Middle frontal gyrus (tissue), 1 donor: Measurements from ENCODE around the gene NR2C2AP.
"Not testable (repeated sequence)": the region's sequence is repeated elsewhere in the genome, so short reads cannot be mapped to it uniquely, and the experiment has no call there.

Experiments
- DNase-seq: peaks from one replicate; pipeline ENCODE4 v3.0.0-alpha.2; 2015; ENCODE audit warnings: low spot score; ENCODE audit errors: extremely low spot score

Gene NR2C2AP

DNA sequence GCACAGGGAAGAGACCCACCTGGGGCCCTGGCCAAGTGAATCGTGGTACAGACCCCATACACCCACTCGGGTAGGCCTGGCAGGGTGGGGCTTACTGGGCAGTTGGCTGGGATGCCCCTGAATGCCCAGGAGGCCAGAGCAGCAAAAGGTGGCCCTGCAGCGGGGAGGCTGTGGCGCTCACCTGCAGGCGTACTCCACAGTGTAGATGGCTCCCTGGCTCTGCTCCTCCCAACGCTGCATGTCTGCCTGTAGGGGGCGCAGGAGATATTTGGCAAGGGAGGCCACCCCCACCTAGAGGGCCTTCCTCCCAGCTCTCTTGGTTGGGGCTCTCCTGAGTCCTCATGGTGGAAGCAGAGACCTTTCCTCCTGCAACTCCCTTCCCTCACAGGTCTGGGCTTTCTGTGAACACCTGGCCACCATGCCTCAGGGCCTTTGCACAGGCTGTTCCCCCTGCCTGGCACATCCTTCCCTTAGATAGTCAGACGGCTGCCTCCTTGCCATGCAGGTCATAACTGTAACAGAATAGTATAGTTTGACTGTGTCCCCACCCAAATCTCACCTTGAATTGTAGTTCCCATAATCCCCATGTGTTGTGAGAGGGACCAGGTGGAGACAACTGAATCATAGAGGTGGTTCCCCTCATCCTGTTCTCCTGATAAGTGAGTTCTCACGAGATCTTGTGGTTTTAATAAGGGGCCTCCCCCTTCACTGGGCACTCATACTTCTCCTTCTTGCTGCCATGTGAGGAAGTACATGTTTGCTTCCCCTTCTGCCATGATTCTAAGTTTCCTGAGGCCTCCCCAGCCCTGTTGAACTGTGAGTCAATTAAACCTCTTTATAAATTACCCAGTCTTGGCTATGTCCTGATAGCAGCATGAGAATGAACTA lies 17.1 kb downstream of the NR2C2AP start:
- no peak for DNase-seq

GRCh38 chr19:19181488-19181998 lies 21.7 kb downstream of the NR2C2AP start:
- DNase-seq, result no peak

GRCh38 chr19:19179548-19180441 lies 23.4 kb downstream of the NR2C2AP start:
- no peak for DNase-seq

GRCh38 chr19:19176950-19177349 lies 26.3 kb downstream of the NR2C2AP start:
- no peak for DNase-seq

DNA sequence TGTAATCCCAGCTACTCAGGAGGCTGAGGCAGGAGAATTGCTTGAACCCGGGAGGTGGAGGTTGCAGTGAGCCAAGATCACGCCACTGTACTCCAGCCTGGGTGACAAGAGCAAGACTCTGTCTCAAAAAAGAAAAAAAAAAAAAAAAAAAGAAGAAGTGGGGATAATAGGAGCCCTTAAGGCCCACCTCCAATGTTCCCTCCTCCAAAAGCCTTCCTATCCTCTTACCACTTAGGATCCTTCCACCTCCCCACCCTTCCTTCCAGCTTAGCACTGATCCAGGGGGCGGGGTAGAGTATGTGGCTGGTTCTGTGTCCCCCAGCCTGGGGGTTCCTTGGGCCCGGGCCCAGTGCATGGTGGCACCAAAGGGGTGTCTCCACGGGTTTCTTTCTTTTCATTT lies 30.0 kb downstream of the NR2C2AP start:
- DNase-seq, result not testable (repeated sequence)

DNA sequence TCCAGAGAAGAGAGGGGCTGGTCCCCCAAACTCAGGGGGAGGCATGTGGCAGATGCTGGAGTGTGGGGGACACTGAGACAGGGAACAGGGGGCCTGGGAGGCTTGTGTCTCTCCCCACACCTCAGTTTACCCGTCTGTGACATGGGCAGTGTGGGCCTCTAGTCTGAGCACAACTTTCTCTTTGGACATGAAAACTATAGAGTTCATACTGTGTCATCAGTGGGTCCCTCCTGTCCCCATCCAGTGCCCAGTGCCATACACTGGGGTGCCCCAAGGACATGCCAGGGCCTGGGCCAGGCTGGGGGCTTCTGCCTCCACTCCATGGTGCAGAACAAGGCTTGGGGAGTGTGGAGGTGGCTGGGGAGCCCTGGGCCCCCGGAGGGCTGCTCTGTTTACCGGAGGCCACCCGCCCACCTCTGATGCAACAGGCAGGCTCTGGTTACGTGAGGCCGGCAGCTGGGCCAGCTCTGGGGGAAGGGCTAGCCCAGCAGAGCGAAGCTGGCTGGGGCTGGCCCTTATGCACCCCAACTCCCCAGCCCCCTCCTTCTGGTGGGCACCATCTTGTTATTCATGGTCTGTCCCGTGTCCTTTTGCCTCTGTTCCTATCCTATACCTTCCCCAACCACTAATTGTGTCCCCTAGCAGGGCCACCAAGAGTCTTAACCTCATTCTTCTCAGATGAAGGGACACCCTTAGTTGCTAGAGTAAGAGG lies 31.2 kb downstream of the NR2C2AP start:
- no peak for DNase-seq

GRCh38 chr19:19170873-19171672 lies 32.1 kb downstream of the NR2C2AP start:
- no peak for DNase-seq

DNA sequence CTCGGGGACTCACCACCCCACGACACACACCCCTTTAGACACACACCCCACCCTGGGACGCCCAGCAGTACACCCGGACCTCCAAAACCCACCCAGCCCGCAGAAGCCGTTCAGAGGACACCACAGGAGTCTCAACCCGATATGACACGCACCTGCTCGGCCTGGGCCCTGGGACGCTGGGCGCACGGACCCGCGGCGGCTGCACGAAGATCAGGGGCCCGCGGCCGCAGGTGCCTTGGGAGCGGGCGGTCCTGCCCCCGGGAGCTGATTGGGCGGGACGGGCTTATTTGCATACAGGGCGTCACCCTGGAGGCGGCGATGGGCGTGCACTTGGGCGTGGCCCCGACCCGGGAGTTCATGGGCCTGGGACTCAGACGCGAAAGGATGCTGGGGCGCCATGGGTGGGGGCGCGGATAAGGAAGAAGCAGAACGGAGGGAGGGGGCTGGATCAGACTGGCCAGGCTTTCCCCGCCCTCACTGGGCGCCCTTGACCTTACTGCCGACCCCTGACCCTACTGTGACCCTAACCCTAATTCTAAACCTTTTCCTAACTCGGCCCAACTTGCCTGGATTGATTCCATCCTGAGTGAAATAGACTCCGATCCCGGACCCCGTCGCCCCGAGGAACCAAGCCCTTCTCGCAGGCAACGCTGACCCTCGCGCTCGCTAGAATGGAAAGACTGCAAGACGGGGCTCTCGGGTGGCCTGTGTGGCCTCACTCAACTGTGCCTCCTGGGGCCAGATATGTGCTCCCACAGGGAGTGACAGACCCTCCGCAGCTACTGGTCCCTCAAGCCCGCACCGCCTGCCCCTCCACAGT lies 33.0 kb downstream of the NR2C2AP start, which contains the start of gene MEF2B:
Gene MEF2B (minus strand): TSS at position 211 of the 820 bp plus-strand sequence. CDS start 19,528 bp downstream, outside the sequence.
- DNase-seq, result peak; percentile 21

DNA sequence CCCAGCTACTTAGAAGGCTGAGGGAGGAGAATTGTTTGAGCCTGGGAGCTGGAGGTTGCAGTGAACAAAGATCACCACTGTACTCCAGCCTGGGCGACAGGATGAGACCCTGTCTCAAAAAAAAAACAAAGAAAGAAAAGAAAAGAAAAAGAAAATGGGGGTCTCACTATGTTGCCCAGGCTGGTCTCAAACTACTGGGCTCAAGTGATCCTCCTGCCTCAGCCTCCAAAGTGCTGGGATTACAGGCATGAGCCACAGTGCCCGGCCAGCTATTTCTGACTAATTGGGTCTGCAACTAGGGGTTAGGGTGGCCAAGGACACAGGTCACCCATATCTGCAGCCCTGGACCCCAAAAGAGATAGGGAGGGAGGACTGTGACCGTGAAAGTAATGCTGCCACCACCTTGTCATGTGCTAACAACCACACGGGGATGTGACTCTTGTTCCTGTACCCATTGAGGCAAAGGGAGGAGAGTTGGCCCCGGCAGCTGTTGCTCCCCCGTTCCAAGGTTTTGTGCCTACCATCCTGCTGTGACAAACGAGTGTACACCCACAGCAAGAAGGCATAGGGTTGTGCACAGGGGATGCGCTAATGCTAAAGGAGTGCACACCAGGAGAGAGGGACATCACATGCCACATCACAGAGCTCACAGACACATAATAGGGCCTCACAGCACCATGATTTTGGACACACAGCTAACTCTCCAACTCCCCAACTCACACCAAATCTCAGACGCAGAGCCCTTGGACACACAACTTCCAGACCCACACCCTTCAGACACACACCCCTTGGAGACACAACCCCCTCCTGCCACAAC lies 33.8 kb downstream of the NR2C2AP start:
- DNase-seq, result no peak

GRCh38 chr19:19167612-19168011 lies 35.6 kb downstream of the NR2C2AP start:
- DNase-seq, result no peak

DNA sequence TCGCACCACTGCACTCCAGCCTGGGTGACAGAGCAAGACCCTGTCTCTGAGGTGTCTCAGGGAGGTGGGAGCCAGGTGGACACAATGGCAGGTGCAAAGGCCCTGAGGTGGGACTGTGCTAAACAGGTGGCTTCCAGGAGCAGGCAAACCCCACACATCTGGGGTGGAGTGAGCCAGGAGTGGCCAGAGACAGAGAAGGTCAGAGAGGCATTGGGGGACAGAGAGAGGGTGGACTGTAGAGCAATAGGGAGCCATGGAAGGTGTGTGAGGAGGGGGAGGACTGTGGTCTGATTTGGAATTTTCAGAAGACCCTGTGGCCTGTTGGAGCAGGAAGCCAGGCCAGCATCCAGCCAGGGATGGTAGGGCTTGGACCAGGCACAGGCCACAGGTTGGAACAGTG lies 37.8 kb downstream of the NR2C2AP start:
- DNase-seq, result no peak

GRCh38 chr19:19162495-19162894 lies 40.7 kb downstream of the NR2C2AP start:
- no peak for DNase-seq

DNA sequence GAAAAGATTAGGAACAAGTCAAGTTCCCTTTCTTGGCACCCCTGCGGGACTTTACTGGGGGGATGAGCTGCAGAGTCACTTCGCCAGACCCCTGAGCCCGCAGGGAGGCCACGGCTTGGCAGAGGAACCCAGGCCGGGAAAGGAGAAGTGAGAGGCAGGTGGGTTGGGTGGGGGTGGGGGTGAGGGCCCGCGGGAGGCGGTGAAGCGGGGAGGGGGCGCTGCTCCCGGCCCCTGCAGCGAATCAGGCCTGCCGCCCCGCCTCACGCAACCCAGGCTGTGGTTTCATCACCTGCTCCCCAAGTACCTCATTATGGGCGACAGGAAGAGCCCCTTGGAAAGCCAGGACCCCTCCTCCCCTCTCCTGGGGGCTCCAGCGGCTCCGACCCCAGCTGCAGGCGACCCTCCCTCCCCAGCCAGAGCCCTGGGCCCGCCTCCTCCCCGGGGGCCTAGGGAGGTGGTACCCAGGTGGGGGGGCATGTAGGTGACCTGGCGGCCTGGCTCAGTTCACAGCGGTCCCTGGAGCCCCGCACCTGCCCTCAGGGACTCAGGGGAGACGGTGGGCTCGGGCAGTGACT lies 42.7 kb downstream of the NR2C2AP start:
- DNase-seq, result no peak

DNA sequence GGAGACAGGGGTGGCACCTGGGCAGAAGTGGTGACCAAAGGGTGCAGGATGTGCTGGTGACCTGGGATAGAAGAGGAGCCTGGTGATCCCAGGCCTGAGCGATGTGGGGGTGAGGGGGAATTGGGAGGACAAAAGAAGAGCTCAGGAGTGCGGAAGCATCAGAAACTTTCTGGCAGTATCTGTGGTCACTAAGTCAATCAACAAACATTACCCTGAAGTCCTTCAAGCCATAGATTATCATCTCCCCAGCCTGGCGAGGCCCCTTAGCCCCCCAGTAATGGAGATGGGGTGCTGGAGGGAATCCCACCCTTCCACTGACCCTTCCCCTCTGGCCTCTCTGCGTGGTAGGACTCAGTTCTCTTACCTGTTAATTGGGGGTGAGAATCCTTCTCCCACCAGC lies 43.7 kb downstream of the NR2C2AP start:
- no peak for DNase-seq

DNA sequence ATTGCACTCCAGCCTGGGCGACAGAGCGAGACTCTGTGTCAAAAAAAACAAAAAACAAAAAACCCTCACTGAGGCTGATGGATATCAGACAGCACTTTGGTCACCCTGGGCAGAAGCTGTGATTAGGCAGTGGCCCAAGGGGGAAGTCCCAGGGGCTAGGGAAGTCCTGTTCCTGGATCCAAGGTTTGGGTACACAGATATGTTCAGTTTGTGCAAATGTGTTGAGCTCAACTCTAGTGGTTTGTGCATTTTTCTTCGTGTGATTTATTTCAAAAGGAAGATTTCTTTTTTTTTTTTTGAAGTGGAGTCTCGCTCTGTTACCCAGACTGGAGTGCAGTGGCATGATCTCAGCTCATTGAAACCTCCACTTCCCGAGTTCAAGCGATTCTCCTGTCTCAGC lies 45.4 kb downstream of the NR2C2AP start:
- no peak for DNase-seq

DNA sequence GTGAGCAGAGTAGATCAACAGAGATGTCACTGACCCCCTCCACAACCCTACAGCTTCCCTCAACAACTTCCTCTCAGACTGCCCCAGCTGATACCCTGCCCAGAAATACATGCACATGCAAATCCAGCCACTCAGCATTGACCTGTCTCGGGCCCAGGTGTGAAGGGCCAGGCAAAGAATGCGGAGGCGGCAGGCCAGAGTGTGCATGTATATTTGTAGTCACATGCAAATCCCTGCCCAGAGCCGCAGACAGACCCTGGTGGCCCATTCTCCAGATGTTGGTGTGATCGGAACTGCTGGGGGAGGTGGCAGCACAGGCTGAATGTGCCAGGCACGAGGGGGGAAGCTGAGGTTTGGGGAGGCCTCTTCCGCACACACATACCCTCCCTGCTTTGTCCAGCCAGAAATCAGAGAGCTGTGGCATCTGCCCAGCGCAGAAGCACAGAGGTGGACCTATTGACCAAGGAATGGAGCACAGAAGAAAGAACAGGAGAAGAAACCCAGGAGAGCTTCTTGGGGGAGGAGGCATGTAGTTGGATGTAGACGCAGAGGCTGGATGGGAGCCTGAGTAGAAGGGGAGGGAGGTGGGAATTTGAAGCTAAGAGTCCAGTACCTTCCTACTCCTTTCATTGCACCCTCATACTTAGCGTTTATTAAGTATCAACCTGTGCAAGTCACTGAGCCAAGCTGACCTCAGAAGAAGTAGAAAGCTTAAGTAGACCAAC lies 47.6 kb downstream of the NR2C2AP start:
- no peak for DNase-seq

DNA sequence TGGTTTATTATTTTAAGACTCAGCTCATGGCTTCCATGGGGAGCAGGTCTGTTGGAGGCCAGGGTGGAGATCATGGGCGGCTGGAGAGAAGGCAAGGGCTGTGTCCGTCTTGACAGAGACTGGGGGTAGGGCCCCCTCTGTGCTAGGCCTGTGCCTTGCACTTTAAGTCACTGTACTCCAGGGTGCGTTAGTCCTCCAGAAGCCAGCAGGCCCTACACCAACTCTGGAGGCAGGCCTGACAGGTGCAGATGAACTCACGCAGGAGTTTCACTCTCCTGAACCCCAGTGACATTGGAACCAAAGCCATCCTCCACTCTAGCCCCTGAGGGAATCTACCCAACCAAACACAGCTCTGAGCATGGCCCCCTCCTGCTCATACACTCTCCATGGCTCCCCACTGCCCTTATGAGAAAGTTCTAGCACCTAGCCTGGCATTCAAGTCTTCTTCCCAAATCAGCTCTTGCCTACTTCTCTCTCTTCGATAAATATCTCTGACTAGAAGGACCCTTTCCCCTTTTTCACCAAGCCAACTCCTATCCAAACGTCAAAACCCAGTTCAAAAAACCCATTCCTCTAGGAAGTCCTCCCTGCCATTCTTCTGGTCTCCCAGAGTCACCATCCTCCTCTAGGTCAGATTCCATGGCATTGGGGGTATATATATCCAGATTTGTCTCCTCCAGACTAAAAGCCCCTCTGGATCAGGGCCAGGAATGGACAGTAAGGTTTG lies 48.3 kb downstream of the NR2C2AP start:
- DNase-seq, result no peak
